H1 (cell line): ENCODE measurements around the gene FSCN2. TPM values are rescaled to one million over a fixed set of nuclear protein-coding genes. Genes with fewer than 3 reads are reported as not detected.

Source experiments
- ASH2L ChIP-seq: fragments of 200-600, 300-600 bp; sonication (generic); IDR thresholded peaks from one replicate; pipeline ENCODE4 v1.7.1; 2017; ENCODE audit warnings: low read length
- ATF3 ChIP-seq: IDR thresholded peaks from 2 replicates; pipeline ENCODE4 v1.6.1; 2011; ENCODE audit warnings: low read depth, mild to moderate bottlenecking, low read length; ENCODE audit not compliant: insufficient read depth
- BCL11A ChIP-seq, 2 experiments: IDR thresholded peaks; one replicate each; pipeline ENCODE4 v1.6.1; 2011; ENCODE audit warnings: low read depth in 2 of 2, low read length in 2 of 2, mild to moderate bottlenecking in 2 of 2
- CBX5 ChIP-seq: fragments of 300-800, 300-1000 bp; sonication (generic); IDR thresholded peaks from 2 replicates; pipeline ENCODE4 v1.7.1; 2016; ENCODE audit warnings: antibody characterized with exemption, low read length, low read depth
- CEBPB ChIP-seq: IDR thresholded peaks from 2 replicates; pipeline ENCODE4 v1.6.1; 2012; ENCODE audit warnings: low read depth, low read length
- CHD1 ChIP-seq: IDR thresholded peaks from 2 replicates; pipeline ENCODE4 v1.6.1; 2012; ENCODE audit warnings: low read depth, low read length, improper control_type of control experiment
- CTBP2 ChIP-seq: IDR thresholded peaks from 2 replicates; pipeline ENCODE4 v1.7.0; 2011; ENCODE audit warnings: borderline replicate concordance, mild to moderate bottlenecking, moderate library complexity, mixed read lengths, low read length; ENCODE audit not compliant: insufficient read depth, insufficient read length
- EZH2 ChIP-seq: fragments of 200-600 bp; sonication (generic); IDR thresholded peaks from 2 replicates; pipeline ENCODE4 v1.7.1; 2012; ENCODE audit warnings: low read depth, mild to moderate bottlenecking, moderate library complexity, low read length, inconsistent platforms; ENCODE audit not compliant: severe bottlenecking
- GABPA ChIP-seq: IDR thresholded peaks from 2 replicates; pipeline ENCODE4 v1.6.1; 2011; ENCODE audit warnings: mild to moderate bottlenecking, low read length, moderate library complexity, borderline replicate concordance; ENCODE audit not compliant: insufficient read depth
- GTF2F1 ChIP-seq: IDR thresholded peaks from 2 replicates; pipeline ENCODE4 v1.6.1; 2012; ENCODE audit warnings: low read depth, low read length, improper control_type of control experiment, borderline replicate concordance
- HDAC6 ChIP-seq: IDR thresholded peaks from one replicate; pipeline ENCODE4 v1.7.1; 2012; ENCODE audit warnings: low read depth, mild to moderate bottlenecking, inconsistent platforms, low read length, moderate library complexity
- JUN ChIP-seq: IDR thresholded peaks from 2 replicates; pipeline ENCODE4 v1.6.1; 2011; ENCODE audit warnings: low read depth, mild to moderate bottlenecking, improper control_type of control experiment, low read length
- KDM1A ChIP-seq: fragments of 200-600, 300-600 bp; sonication (generic); IDR thresholded peaks from 2 replicates; pipeline ENCODE4 v1.7.1; 2016; ENCODE audit warnings: mild to moderate bottlenecking, low read length, borderline replicate concordance
- NANOG ChIP-seq: IDR thresholded peaks from 2 replicates; pipeline ENCODE4 v1.6.1; 2011; ENCODE audit warnings: low read length, low read depth, mild to moderate bottlenecking, inconsistent platforms; ENCODE audit not compliant: insufficient read depth, poor library complexity, severe bottlenecking
- SIRT6 ChIP-seq: IDR thresholded peaks from one replicate; pipeline ENCODE4 v1.7.1; 2012; ENCODE audit warnings: low read length, inconsistent platforms
- SIX5 ChIP-seq: IDR thresholded peaks from 2 replicates; pipeline ENCODE4 v1.6.1; 2011; ENCODE audit warnings: mild to moderate bottlenecking, low read depth, low read length
- SP2 ChIP-seq: IDR thresholded peaks from 2 replicates; pipeline ENCODE4 v1.6.1; 2012; ENCODE audit warnings: mild to moderate bottlenecking, low read length, inconsistent platforms
- SP4 ChIP-seq: IDR thresholded peaks from 2 replicates; pipeline ENCODE4 v1.6.1; 2012; ENCODE audit warnings: low read length, inconsistent platforms
- SRF ChIP-seq: IDR thresholded peaks from 2 replicates; pipeline ENCODE4 v1.6.1; 2011; ENCODE audit warnings: mild to moderate bottlenecking, low read depth, low read length, moderate library complexity
- TAF1 ChIP-seq: IDR thresholded peaks from 2 replicates; pipeline ENCODE4 v1.6.1; 2011; ENCODE audit warnings: mild to moderate bottlenecking, low read depth, low read length
- TAF7 ChIP-seq: optimal IDR thresholded peaks from 2 replicates; pipeline ENCODE3; 2011; ENCODE audit warnings: low read depth, mild to moderate bottlenecking, inconsistent platforms, low read length, moderate library complexity, borderline replicate concordance
- TBP ChIP-seq: IDR thresholded peaks from 2 replicates; pipeline ENCODE4 v1.6.1; 2011; ENCODE audit warnings: low read depth, low read length, improper control_type of control experiment
- TCF12 ChIP-seq: IDR thresholded peaks from 2 replicates; pipeline ENCODE4 v1.6.1; 2011; ENCODE audit warnings: low read depth, mild to moderate bottlenecking, low read length
- USF2 ChIP-seq: IDR thresholded peaks from 2 replicates; pipeline ENCODE4 v1.6.1; 2011; ENCODE audit warnings: low read length, improper control_type of control experiment
- polyA plus RNA-seq, 7 experiments: library from polyadenylated mRNA; depleted of rRNA in 3 of 7; stranded (reverse) in 5 of 7; unstranded in 2 of 7; fragments of >200 nt in 5 of 7; fragments of 200-250 nt in 2 of 7; gene quantifications; 1 replicate in 5 of 7; 2 replicates in 1 of 7; 4 replicates in 1 of 7; pipeline versions ENCODE4 v1.2.1 to v1.2.3, GENCODE V29; 2011 to 2013; ENCODE audit warnings: missing spikeins in 2 of 7, mixed read lengths in 2 of 7
- total RNA-seq: library from RNA; stranded (reverse); fragmentation: NEBNext Ultra II Directional; extraction: Animal tissue kit (Norgen Biotek cat#: 25700); gene quantifications from 2 replicates; pipeline ENCODE4 v1.2.1, GENCODE V29; 2021

Gene FSCN2
- total and polyA plus RNA-seq, 2 of the 8 experiments (the other 6 are each of a cell fraction or from before 2014, with no cell fraction given): 0.18 to 0.30 TPM

GRCh38 chr17:81514739-81515529 is 13.2 kb upstream of the FSCN2 start (continued):
- TF ChIP-seq ASH2L (no peak), SRF (peak; percentile 90), CEBPB (no peak), SIX5 (no peak), SIRT6 (no peak), TBP (no peak), KDM1A (no peak), CHD1 (no peak), JUN (no peak), TAF1 (0 out of 2 replicates have a peak, but pooled peaks have one; percentile 5), CTBP2 (no peak), NANOG (no peak), EZH2 (no peak), TCF12 (no peak), BCL11A (IDR thresholded peaks at IDR 0.05; ENCODE audit: low read depth in 2 of 2, low read length in 2 of 2) (no peak), GTF2F1 (no peak), SP2 (no peak), HDAC6 (no peak), USF2 (no peak), GABPA (0 out of 2 replicates have a peak, but pooled peaks have one; percentile 27), SP4 (no peak), TAF7 (peak; percentile 49), CBX5 (no peak), ATF3 (no peak)
